GM12874 (cell line): ENCODE measurements around the gene LGSN.

Source experiments
- CTCF ChIP-seq: IDR thresholded peaks from 2 replicates; pipeline ENCODE4 v1.5.1; 2011; ENCODE audit warnings: low read depth, mild to moderate bottlenecking, control low read depth, low read length, moderate library complexity; ENCODE audit not compliant: insufficient read depth

The LGSN gene

GRCh38 chr6:63299667-63300066 lies 20.1 kb downstream of the LGSN start:
- no peak for TF ChIP-seq CTCF

- TF ChIP-seq CTCF: no peak
Measured at GRCh38 chr6:63295553-63296194, 24.1 kb downstream of the LGSN start.

GRCh38 chr6:63290492-63291058 lies 29.2 kb downstream of the LGSN start:
- no peak for TF ChIP-seq CTCF

GRCh38 chr6:63289269-63289872 lies 30.4 kb downstream of the LGSN start:
- no peak for TF ChIP-seq CTCF

- no peak for TF ChIP-seq CTCF
Measured at GRCh38 chr6:63280639-63281180, 39.1 kb downstream of the LGSN start.

- no peak for TF ChIP-seq CTCF
Measured at GRCh38 chr6:63278916-63279315, 40.9 kb downstream of the LGSN start.

- no peak for TF ChIP-seq CTCF
Measured at GRCh38 chr6:63275953-63276352, 43.8 kb downstream of the LGSN start.
